Measurements from ENCODE around the gene PRDM7. TPM values are rescaled to one million over a fixed set of nuclear protein-coding genes. Genes with fewer than 3 reads are reported as not detected.
"Not testable (repeated sequence)": the region's sequence is repeated elsewhere in the genome, so short reads cannot be mapped to it uniquely, and the experiment has no call there.

Gene PRDM7
- total RNA-seq, 4 donors from 2014 or later: not detected

DNA sequence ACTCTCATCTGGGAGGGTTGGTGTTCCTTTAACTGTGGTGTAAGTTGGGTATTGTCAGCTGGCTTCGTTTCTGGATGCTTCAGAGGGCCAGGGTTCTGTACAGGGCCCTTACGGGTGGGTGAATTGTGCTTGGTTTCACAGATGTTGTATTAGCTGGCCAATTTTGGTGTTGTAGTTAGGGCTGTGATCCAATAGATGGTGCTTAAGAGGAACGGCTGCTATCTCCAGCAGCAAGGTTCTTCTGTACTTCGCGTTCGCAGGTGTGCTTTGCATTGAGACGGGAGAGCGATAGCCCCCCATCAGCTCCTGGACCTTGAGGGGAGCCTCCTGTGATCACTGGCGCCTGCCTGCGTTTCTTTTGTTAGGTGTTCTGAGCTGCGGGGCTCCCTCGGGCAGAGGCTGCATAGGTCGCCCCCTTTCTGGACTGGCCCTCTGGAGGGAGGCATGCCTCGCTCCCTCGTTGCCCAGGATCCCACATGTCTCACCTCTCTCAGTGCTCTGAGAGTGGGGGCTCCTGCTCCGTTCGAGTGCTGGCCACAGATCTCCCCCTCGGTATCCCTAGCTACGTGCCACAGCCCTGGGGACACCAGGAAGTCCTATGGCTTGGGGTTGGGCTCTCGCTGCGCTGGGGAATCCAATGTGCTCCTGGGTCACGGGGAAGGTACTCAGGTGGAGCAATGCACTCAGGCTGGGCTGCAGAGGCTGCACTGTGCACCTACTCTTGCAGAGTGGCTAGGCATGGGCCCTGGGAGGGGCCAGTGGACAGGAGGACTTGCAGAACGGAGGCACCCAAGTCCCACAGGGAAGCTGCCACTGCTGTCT lies 837 bp upstream of the PRDM7 start:
- Histone ChIP-seq H3K27ac (peak overlapping the region; percentile 8 to 75 (median 62)), H3K9me3 (no peaks in the 10 kb centered on the region), H3K27me3 (no peaks in the 10 kb centered on the region), H3K36me3 (no peaks in the 10 kb centered on the region), H3K4me1 (peaks cover 0 to 18% (median 7%) of the 10 kb centered on the region in 4 donors), H3K4me3 (peak overlapping the region; percentile 30 to 51 (median 45))
- DNase-seq: peak; percentile 20 to 56 (median 45)
- TF ChIP-seq, protein P1, sequence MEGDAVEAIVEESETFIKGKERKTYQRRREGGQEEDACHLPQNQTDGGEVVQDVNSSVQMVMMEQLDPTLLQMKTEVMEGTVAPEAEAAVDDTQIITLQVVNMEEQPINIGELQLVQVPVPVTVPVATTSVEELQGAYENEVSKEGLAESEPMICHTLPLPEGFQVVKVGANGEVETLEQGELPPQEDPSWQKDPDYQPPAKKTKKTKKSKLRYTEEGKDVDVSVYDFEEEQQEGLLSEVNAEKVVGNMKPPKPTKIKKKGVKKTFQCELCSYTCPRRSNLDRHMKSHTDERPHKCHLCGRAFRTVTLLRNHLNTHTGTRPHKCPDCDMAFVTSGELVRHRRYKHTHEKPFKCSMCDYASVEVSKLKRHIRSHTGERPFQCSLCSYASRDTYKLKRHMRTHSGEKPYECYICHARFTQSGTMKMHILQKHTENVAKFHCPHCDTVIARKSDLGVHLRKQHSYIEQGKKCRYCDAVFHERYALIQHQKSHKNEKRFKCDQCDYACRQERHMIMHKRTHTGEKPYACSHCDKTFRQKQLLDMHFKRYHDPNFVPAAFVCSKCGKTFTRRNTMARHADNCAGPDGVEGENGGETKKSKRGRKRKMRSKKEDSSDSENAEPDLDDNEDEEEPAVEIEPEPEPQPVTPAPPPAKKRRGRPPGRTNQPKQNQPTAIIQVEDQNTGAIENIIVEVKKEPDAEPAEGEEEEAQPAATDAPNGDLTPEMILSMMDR (IDR thresholded peaks at IDR 0.05): no peak
- TF ChIP-seq POLR2A (IDR thresholded peaks at IDR 0.05): no peak

DNA sequence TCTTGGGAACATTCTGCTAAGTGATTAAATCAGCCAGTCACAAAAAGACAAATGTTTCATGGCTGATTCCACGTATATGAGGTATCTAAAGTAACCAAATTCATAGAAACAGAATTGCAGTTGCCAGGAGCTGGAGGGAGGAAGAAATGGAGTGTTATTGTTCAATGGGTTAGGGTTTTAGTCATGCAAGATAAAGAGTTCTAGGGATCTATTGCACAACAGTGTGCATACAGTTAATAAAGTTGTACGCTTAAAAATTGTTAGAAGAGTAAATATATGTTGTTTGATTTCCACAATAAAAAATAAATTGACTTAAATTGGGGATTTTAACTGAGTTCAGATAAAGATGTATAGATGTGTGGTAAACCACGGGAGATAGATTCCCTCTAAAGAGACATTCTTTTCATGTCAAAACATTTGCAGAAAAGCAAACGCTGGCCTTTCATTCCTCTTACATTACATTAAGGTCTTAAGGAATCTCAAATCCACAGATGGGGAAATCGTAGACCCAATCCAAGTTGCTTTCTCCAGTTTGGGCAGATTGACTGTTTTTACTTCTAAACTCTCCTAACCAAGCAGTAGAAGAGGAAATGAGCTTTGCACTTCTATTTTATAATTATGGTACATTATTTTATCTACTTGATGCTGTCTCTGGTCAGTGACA lies 4.6 kb downstream of the PRDM7 start:
- TF ChIP-seq, protein P1 (IDR thresholded peaks at IDR 0.05): no peak
- no peak for TF ChIP-seq POLR2A (IDR thresholded peaks at IDR 0.05)
- DNase-seq: no peak
- H3K4me3 ChIP-seq: no peak overlapping the region
- H3K9me3 ChIP-seq: no peaks in the 10 kb centered on the region
- peaks cover 0 to 4% (median 3%) of the 10 kb centered on the region in 4 donors for H3K4me1 ChIP-seq
- H3K27me3 ChIP-seq: no peaks in the 10 kb centered on the region
- H3K27ac ChIP-seq: no peak overlapping the region
- H3K36me3 ChIP-seq: no peaks in the 10 kb centered on the region

DNA sequence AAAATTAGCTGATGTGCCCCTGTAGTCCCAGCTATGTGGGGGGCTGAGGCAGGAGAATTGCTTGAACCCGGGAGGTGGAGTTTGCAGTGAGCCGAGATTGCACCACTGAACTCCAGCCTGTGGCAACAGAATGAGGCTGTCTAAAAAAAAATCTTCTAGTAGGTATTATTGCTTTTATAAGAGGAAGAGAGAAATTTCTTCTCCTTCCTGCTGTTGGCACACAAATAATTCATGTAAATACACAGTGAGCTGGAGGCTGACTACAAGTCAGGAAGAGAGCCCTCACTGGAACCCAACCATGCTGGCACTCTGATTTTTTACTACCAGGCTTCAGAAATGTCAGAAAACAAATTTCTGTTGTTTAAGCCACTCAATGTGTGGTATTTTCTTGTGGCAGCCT lies 6.7 kb downstream of the PRDM7 start:
- Histone ChIP-seq H3K4me3 (no peak overlapping the region), H3K27me3 (no peaks in the 10 kb centered on the region), H3K4me1 (no peaks in the 10 kb centered on the region), H3K27ac (no peak overlapping the region), H3K36me3 (no peaks in the 10 kb centered on the region), H3K9me3 (no peaks in the 10 kb centered on the region)
- TF ChIP-seq, protein P1 (IDR thresholded peaks at IDR 0.05): no peak
- TF ChIP-seq POLR2A (IDR thresholded peaks at IDR 0.05): no peak
- DNase-seq: no peak

DNA sequence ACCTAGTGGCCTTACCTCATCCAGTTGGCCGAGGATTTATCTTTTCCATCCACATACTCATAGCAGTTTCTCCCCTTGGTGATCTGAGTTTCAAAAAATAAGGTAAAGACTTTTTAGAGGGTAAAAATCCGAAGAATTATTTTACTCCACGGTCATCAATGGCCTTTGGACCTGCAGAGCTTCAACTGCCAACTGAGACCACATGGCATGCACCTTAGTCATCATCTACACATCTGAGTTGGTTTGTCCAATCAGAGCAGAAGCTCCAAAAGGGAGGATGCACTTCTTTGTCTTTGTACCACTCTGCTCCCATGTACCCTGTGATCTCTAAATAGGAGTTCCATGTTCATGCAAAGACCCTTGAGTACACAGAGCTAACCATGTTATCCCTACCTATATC lies 15.7 kb downstream of the PRDM7 start:
- Histone ChIP-seq H3K27me3 (no peaks in the 10 kb centered on the region), H3K27ac (no peak overlapping the region), H3K4me1 (no peaks in the 10 kb centered on the region), H3K9me3 (no peaks in the 10 kb centered on the region), H3K36me3 (no peaks in the 10 kb centered on the region), H3K4me3 (no peak overlapping the region)
- TF ChIP-seq, protein P1 (IDR thresholded peaks at IDR 0.05): no peak
- no peak for TF ChIP-seq POLR2A (IDR thresholded peaks at IDR 0.05)
- no peak for DNase-seq

DNA sequence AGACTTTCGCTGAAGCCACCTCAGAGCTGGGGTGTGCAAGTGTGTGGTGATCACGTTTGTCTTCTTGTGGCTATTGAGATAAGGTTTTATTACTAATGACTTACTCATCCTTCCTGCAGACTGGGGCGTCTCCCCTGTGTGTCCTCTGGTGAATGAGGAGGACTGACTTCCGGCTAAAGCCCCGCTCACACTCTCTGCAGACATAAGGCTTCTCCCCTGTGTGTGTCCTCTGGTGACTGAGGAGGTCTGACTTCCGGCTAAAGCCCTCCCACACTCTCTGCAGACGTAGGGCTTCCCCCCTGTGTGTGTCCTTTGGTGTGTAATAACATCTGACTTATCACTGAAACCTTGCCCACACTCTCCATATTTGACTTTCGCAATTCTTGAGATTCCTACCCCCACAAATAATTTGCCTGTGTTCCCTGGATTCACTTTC lies 19.4 kb downstream of the PRDM7 start:
- H3K36me3 ChIP-seq: no peaks in the 10 kb centered on the region
- H3K4me3 ChIP-seq: no peak overlapping the region
- no peak for DNase-seq
- H3K9me3 ChIP-seq: peaks cover 0 to 11% (median 4%) of the 10 kb centered on the region in 4 donors
- no peak overlapping the region for H3K27ac ChIP-seq
- TF ChIP-seq POLR2A (IDR thresholded peaks at IDR 0.05): no peak
- TF ChIP-seq, protein P1 (IDR thresholded peaks at IDR 0.05): no peak
- no peaks in the 10 kb centered on the region for H3K27me3 ChIP-seq
- H3K4me1 ChIP-seq: no peaks in the 10 kb centered on the region

DNA sequence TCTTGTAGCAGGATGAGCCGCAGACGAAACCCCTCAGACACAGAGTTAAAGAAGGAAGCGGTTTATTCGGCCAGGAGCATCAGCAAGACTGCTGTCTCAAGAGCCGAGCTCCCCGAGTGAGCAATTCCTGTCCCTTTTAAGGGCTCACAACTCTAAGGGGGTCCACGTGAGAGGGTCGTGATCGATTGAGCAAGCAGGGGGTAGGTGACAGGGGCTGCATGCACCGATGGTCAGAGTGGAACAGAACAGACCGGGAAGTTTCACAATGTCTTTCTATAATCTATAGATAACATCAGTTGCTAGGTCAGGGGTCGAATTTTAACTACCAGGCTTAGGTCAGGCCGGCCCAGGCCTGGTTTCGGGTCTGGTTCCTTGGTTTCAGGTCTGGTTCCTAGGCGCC lies 20.6 kb downstream of the PRDM7 start:
- not testable (repeated sequence) for DNase-seq, H3K27me3 ChIP-seq, H3K4me3 ChIP-seq, H3K4me1 ChIP-seq, H3K27ac ChIP-seq, H3K36me3 ChIP-seq
- peaks cover 0 to 11% (median 4%) of the 10 kb centered on the region in 4 donors for H3K9me3 ChIP-seq

All from Peyer's patch (tissue), 4 donors.